ENCODE measurements around the gene SDK1.

The SDK1 gene

GRCh38 chr7:3710122-3710521 is 409.1 kb downstream of the SDK1 start:
- no peak overlapping the region for H3K4me3 ChIP-seq (ENCODE audit: low read depth, low read length)
- DNase-seq (ENCODE audit: low read depth), result no peak
- TF ChIP-seq, protein P1, sequence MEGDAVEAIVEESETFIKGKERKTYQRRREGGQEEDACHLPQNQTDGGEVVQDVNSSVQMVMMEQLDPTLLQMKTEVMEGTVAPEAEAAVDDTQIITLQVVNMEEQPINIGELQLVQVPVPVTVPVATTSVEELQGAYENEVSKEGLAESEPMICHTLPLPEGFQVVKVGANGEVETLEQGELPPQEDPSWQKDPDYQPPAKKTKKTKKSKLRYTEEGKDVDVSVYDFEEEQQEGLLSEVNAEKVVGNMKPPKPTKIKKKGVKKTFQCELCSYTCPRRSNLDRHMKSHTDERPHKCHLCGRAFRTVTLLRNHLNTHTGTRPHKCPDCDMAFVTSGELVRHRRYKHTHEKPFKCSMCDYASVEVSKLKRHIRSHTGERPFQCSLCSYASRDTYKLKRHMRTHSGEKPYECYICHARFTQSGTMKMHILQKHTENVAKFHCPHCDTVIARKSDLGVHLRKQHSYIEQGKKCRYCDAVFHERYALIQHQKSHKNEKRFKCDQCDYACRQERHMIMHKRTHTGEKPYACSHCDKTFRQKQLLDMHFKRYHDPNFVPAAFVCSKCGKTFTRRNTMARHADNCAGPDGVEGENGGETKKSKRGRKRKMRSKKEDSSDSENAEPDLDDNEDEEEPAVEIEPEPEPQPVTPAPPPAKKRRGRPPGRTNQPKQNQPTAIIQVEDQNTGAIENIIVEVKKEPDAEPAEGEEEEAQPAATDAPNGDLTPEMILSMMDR (IDR thresholded peaks at IDR 0.05; ENCODE audit: low read depth, low read length, missing control alignments), result no peak

DNA sequence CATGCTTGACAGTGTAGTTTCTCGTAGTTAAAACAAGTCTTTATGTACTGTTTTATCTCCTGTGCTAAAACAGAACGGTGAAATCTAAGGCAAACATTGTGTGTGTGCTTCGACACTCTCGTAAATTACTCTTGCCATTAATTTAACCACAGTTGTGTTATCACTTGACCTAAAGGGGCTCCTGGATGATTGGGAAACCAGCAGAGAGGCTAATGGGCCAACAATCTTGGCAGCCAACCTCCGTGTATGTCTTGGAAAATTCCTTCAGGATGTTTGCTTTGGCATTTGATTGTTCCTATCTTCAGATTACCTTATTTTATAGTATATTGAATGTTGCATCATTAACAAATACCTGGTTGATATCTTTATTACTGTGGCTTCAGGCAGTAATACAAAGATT is 409.5 kb downstream of the SDK1 start:
- TF ChIP-seq, protein P1 (IDR thresholded peaks at IDR 0.05; ENCODE audit: low read depth, low read length, missing control alignments), result no peak
- H3K4me3 ChIP-seq (ENCODE audit: low read depth, low read length), result no peak overlapping the region
- no peak for DNase-seq (ENCODE audit: low read depth)

DNA sequence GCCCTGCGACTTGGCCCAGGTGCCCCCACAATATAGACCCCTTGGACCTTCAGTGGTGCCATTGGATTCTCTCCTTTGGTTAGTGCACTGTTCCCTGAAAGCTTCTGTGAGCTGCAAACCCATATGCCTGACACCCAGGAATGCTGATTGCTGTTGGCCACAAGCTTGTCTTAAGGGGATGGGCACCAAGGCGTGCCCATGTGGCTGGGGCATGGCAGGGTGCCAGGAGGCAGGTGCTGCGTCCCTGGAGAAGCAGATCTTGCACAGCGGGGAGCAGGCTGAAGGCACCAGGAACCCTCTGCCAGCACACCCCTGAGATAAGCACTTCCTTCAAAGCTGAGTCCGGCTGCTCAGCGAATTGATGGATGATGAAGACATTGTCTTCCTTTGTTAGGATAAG is 411.8 kb downstream of the SDK1 start:
- H3K4me3 ChIP-seq (ENCODE audit: low read depth, low read length), result no peak overlapping the region
- TF ChIP-seq, protein P1 (IDR thresholded peaks at IDR 0.05; ENCODE audit: low read depth, low read length, missing control alignments), result no peak
- DNase-seq (ENCODE audit: low read depth), result no peak

GRCh38 chr7:3721422-3721821 is 420.4 kb downstream of the SDK1 start:
- TF ChIP-seq, protein P1 (IDR thresholded peaks at IDR 0.05; ENCODE audit: low read depth, low read length, missing control alignments), result no peak
- DNase-seq (ENCODE audit: low read depth), result no peak
- H3K4me3 ChIP-seq (ENCODE audit: low read depth, low read length), result no peak overlapping the region

DNA sequence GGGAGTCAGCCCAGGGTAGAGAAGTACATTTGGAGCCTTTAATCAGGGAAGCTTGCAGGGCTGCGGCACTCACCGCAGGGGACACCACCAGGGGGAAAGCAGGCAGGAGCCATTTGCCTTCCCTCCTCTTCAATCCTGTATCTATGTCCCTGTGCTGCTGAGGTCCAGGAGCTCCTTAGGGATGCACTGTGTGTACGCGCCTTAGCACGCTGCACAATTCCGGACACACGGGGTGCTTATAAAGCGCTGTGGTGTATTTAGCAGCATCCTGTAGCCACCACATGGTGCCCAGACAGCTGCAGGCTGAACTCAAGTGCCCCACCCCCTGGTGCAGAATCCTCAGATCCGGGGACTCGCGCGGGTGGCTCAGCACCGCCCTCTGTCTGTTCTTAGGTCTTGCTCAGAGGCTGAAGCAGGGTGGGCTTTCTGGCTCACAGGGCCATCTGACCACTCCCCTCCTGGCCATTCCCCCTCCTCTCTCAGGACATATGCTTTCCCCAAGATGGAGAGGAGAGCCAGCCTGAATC is 421.4 kb downstream of the SDK1 start:
- DNase-seq (ENCODE audit: low read depth), result no peak

GRCh38 chr7:3725155-3726059 is 424.4 kb downstream of the SDK1 start:
- H3K4me3 ChIP-seq (ENCODE audit: low read depth, low read length), result no peak overlapping the region
- TF ChIP-seq, protein P1 (IDR thresholded peaks at IDR 0.05; ENCODE audit: low read depth, low read length, missing control alignments), result no peak
- no peak for DNase-seq (ENCODE audit: low read depth)

More for the DNA sequence above, 421.4 kb downstream of the SDK1 start:
- TF ChIP-seq, protein P1 (IDR thresholded peaks at IDR 0.05; ENCODE audit: low read depth, low read length, missing control alignments), result no peak
- no peak overlapping the region for H3K4me3 ChIP-seq (ENCODE audit: low read depth, low read length)
